Endothelial cell of umbilical vein (primary cell): ENCODE measurements around the gene RMDN3. TPM values are rescaled to one million over a fixed set of nuclear protein-coding genes. Genes with fewer than 3 reads are reported as not detected.

ENCODE experiments used
- BruUV-seq: library from RNA; stranded (reverse); fragments of 400-500 nt; replicated peaks from 2 replicates; lab custom pipeline; 2021; lab: Mats Ljungman, UMichigan
- CTCF ChIA-PET: fragments of 300-600, 350-600 bp; sonication (Branson Sonifier 250); formaldehyde crosslinking; loops from one replicate; lab custom pipeline; 2021; ENCODE audit warnings: antibody characterized with exemption, inconsistent platforms; lab: Charles Lee
- POLR2A ChIA-PET: fragments of 300-600, 350-600 bp; sonication (Branson Sonifier 250); formaldehyde crosslinking; loops from one replicate; lab custom pipeline; 2021; ENCODE audit warnings: antibody characterized with exemption, inconsistent platforms; lab: Charles Lee
- DNase-seq: peaks from one replicate; pipeline ENCODE4 v3.0.0-alpha.2; 2011; ENCODE audit warnings: low read depth, low spot score
- FAIRE-seq: peaks from 2 replicates; lab custom pipeline; 2011; peaks lifted over from hg19 to GRCh38; lab: Jason Lieb, UNC
- H2AFZ ChIP-seq: 2 replicates; pipeline ENCODE4 v1.6.0; 2012; ENCODE audit warnings: low read depth, low read length, control low read depth, inconsistent platforms
- H3K27ac ChIP-seq: 2 replicates; pipeline ENCODE4 v1.5.1; 2011; ENCODE audit warnings: low read depth, mild to moderate bottlenecking, control low read depth, low read length, moderate library complexity; ENCODE audit not compliant: insufficient read depth
- H3K27me3 ChIP-seq, 2 experiments: 2 replicates each; pipeline versions ENCODE4 v1.6.0 to v1.6.1; 2011; ENCODE audit warnings: low read length in 2 of 2, mixed read lengths in 1 of 2; ENCODE audit not compliant: control insufficient read depth in 2 of 2, insufficient read depth in 2 of 2
- H3K36me3 ChIP-seq, 2 experiments: 2 replicates in 1 of 2; 3 replicates in 1 of 2; pipeline ENCODE4 v1.5.1; 2011; ENCODE audit warnings: low read length in 2 of 2, mild to moderate bottlenecking in 1 of 2, moderate library complexity in 1 of 2; ENCODE audit not compliant: control insufficient read depth in 2 of 2, insufficient read depth in 2 of 2; ENCODE audit errors: extremely low read depth in 1 of 2
- H3K4me1 ChIP-seq: 3 replicates; pipeline ENCODE4 v1.5.1; 2011; ENCODE audit warnings: mild to moderate bottlenecking, low read length; ENCODE audit not compliant: control insufficient read depth, insufficient read depth; ENCODE audit errors: extremely low read depth
- H3K4me2 ChIP-seq: 2 replicates; pipeline ENCODE4 v1.6.1; 2011; ENCODE audit warnings: low read length, control low read depth, mixed read lengths; ENCODE audit not compliant: insufficient read depth
- H3K4me3 ChIP-seq, 3 experiments: fragments of 200-600 bp in 1 of 3; sonication (generic), shearing (Covaris generic) in 1 of 3; replicated peaks in 1 of 3; 2 replicates each; pipeline ENCODE4 v1.5.1; 2011 to 2016; ENCODE audit warnings: control low read depth in 3 of 3, low read length in 3 of 3, mild to moderate bottlenecking in 2 of 3, inconsistent platforms in 1 of 3, low read depth in 1 of 3, moderate library complexity in 1 of 3; ENCODE audit not compliant: insufficient read depth in 1 of 3
- H3K79me2 ChIP-seq: 2 replicates; pipeline ENCODE4 v1.6.0; 2012; ENCODE audit warnings: low read length, inconsistent platforms; ENCODE audit not compliant: control insufficient read depth, insufficient read depth
- H3K9ac ChIP-seq: replicated peaks from 2 replicates; pipeline ENCODE3; 2011; ENCODE audit warnings: low read length, control low read depth; ENCODE audit not compliant: insufficient read depth; ENCODE audit errors: extremely low read depth
- H3K9me1 ChIP-seq: replicated peaks from 3 replicates; pipeline ENCODE4 v1.6.0; 2011; ENCODE audit warnings: mild to moderate bottlenecking, low read length; ENCODE audit not compliant: control insufficient read depth, insufficient read depth; ENCODE audit errors: extremely low read depth
- H3K9me3 ChIP-seq: replicated peaks from 2 replicates; pipeline ENCODE4 v1.5.1; 2012; ENCODE audit warnings: low read length, inconsistent platforms; ENCODE audit not compliant: control insufficient read depth, insufficient read depth
- H4K20me1 ChIP-seq: replicated peaks from 2 replicates; pipeline ENCODE3; 2011; ENCODE audit warnings: mild to moderate bottlenecking, low read length; ENCODE audit not compliant: control insufficient read depth, insufficient read depth; ENCODE audit errors: extremely low read depth
- EZH2 ChIP-seq: IDR thresholded peaks from 2 replicates; pipeline ENCODE4 v1.6.1; 2012; ENCODE audit warnings: borderline replicate concordance, low read depth, mild to moderate bottlenecking, moderate library complexity, low read length, inconsistent platforms; ENCODE audit not compliant: severe bottlenecking
- FOS ChIP-seq: IDR thresholded peaks from 2 replicates; pipeline ENCODE4 v1.6.1; 2011; ENCODE audit warnings: mild to moderate bottlenecking, low read length, moderate library complexity, borderline replicate concordance; ENCODE audit not compliant: insufficient read depth
- GATA2 ChIP-seq: IDR thresholded peaks from 2 replicates; pipeline ENCODE4 v1.7.0; 2011; ENCODE audit warnings: low read depth, mild to moderate bottlenecking, moderate library complexity, mixed read lengths, low read length; ENCODE audit not compliant: insufficient read length, insufficient read depth
- JUN ChIP-seq: IDR thresholded peaks from 2 replicates; pipeline ENCODE4 v1.6.1; 2011; ENCODE audit warnings: borderline replicate concordance, low read depth; ENCODE audit not compliant: insufficient read length, insufficient read depth
- MYC ChIP-seq: IDR thresholded peaks from one replicate; pipeline ENCODE4 v1.6.1; 2011; ENCODE audit warnings: mild to moderate bottlenecking, low read depth, low read length
- POLR2A ChIP-seq: IDR thresholded peaks from 2 replicates; pipeline ENCODE4 v1.6.1; 2012; ENCODE audit warnings: low read depth, mild to moderate bottlenecking, control low read depth, low read length
- dilution Hi-C: fragments of 300-500 bp; cut with MboI; formaldehyde crosslinking; loops from one replicate; pipeline ENCODE4 v1.15.0; 2019; ENCODE audit warnings: low sequenced_read_pairs; ENCODE audit not compliant: extremely low pct_ligation_motif_present
- intact Hi-C: fragments of 100-400 bp; cut with micrococcal nuclease; formaldehyde crosslinking; loops from one replicate; pipeline ENCODE4 v1.10.0; 2022
- polyA plus RNA-seq, 4 experiments: library from polyadenylated mRNA; depleted of rRNA in 3 of 4; stranded (reverse) in 3 of 4; unstranded in 1 of 4; fragments of >200 nt; gene quantifications; 2 replicates each; pipeline versions ENCODE4 v1.2.1 to v1.2.3, GENCODE V29; 2011 to 2012; ENCODE audit warnings: missing spikeins in 1 of 4
- total RNA-seq: library from RNA; stranded (reverse); gene quantifications from 2 replicates; pipeline ENCODE4 v1.2.3, GENCODE V29; 2021
- TF ChIP-seq, protein P1 (sequence below), 2 donors: IDR thresholded peaks; 1 replicate in 1 of 2; 2 replicates in 1 of 2; pipeline ENCODE4 v1.5.1; 2011; ENCODE audit warnings: low read length in 2 of 2, mild to moderate bottlenecking in 2 of 2, moderate library complexity in 2 of 2, control low read depth in 1 of 2, inconsistent platforms in 1 of 2, low read depth in 1 of 2; ENCODE audit not compliant: insufficient read depth in 1 of 2; ENCODE audit errors: extremely low read depth in 1 of 2

The RMDN3 gene
- total and polyA plus RNA-seq, 2 donors (not counting 3 experiments of a cell fraction or from before 2014, with no cell fraction given) = 20.1 to 37.2 TPM

DNA sequence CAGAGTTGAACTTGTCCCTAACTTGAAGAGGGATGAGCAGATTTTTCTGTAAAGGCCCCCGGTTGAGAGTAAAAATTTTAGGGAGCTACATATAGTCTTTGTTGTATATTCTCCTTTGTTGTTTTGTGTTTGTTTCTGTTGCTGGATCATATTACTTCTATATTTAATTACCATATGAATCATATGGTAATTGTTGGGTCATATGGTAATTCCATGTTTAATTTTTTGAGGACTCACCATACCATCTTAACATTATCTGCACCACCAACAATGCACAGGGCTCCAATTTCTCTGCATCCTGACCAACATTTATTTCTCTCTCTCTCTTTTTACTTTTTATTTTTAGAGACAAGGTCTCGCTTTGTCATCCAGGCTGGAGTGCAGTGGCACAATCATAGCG lies 44.5 kb upstream of the RMDN3 start:
- Histone ChIP-seq H3K4me1 (peaks cover 25% of the 10 kb centered on the region), H3K9ac (no peak overlapping the region), H3K36me3 (peaks cover 0 to 2% of the 10 kb centered on the region in 2 experiments), H3K4me2 (no peak overlapping the region), H2AFZ (no peak overlapping the region), H3K79me2 (peaks cover 33% of the 10 kb centered on the region), H4K20me1 (no peaks in the 10 kb centered on the region), H3K27ac (no peak overlapping the region), H3K4me3 (no peak overlapping the region), H3K9me1 (no peaks in the 10 kb centered on the region), H3K27me3 (no peaks in the 10 kb centered on the region), H3K9me3 (no peaks in the 10 kb centered on the region)
- no peak for DNase-seq
- ChIA-PET CTCF (no interaction called here), POLR2A (no interaction called here)
- TF ChIP-seq GATA2 = no peak
- TF ChIP-seq EZH2 = no peak
- TF ChIP-seq, protein P1, sequence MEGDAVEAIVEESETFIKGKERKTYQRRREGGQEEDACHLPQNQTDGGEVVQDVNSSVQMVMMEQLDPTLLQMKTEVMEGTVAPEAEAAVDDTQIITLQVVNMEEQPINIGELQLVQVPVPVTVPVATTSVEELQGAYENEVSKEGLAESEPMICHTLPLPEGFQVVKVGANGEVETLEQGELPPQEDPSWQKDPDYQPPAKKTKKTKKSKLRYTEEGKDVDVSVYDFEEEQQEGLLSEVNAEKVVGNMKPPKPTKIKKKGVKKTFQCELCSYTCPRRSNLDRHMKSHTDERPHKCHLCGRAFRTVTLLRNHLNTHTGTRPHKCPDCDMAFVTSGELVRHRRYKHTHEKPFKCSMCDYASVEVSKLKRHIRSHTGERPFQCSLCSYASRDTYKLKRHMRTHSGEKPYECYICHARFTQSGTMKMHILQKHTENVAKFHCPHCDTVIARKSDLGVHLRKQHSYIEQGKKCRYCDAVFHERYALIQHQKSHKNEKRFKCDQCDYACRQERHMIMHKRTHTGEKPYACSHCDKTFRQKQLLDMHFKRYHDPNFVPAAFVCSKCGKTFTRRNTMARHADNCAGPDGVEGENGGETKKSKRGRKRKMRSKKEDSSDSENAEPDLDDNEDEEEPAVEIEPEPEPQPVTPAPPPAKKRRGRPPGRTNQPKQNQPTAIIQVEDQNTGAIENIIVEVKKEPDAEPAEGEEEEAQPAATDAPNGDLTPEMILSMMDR (IDR thresholded peaks at IDR 0.05; ENCODE audit: extremely low read depth in 1 of 2, insufficient read depth in 1 of 2, low read depth in 1 of 2, low read length in 2 of 2) = no peak
- no TSS peak for BruUV-seq
- intact Hi-C loops = no loop called here
- FAIRE-seq = no peak
- dilution Hi-C loops = no loop called here

GRCh38 chr15:40796512-40796911 lies 41.5 kb upstream of the RMDN3 start:
- peaks cover 29% of the 10 kb centered on the region for H3K79me2 ChIP-seq
- no peak for FAIRE-seq
- H3K4me2 ChIP-seq = peak overlapping the region; percentile 28
- ChIA-PET CTCF (interaction anchor here (0.6 to 1.5 kb wide), 4 partner anchors 14 to 98 kb away, joined by 3 to 7 read pairs (median 3); partner anchors contain the start of gene VPS18), POLR2A (no interaction called here)
- H3K9ac ChIP-seq = no peak overlapping the region
- H3K4me3 ChIP-seq = no peak overlapping the region
- H3K9me1 ChIP-seq = no peaks in the 10 kb centered on the region
- TF ChIP-seq, protein P1 (IDR thresholded peaks at IDR 0.05; ENCODE audit: extremely low read depth in 1 of 2, insufficient read depth in 1 of 2, low read depth in 1 of 2, low read length in 2 of 2) = no peak
- TF ChIP-seq MYC (no peak), POLR2A (no peak), GATA2 (no peak), FOS (no peak), EZH2 (no peak), JUN (no peak)
- H3K36me3 ChIP-seq = no peaks in the 10 kb centered on the region
- H3K9me3 ChIP-seq = no peaks in the 10 kb centered on the region
- BruUV-seq = no TSS peak
- peak overlapping the region; percentile 78 for H3K27ac ChIP-seq
- dilution Hi-C loops = no loop called here
- intact Hi-C loops = loop anchor here (1.0 kb wide), 1 partner anchor 11 kb away; the partner anchor contains the start of genes DNAJC17 and ZFYVE19
- H3K4me1 ChIP-seq = peaks cover 43% of the 10 kb centered on the region
- no peak overlapping the region for H2AFZ ChIP-seq
- H4K20me1 ChIP-seq = no peaks in the 10 kb centered on the region
- H3K27me3 ChIP-seq = no peaks in the 10 kb centered on the region
- DNase-seq = no peak
